Measurements from ENCODE around the gene CNOT1. TPM values are rescaled to one million over a fixed set of nuclear protein-coding genes. Genes with fewer than 3 reads are reported as not detected.
"Not testable (repeated sequence)": the region's sequence is repeated elsewhere in the genome, so short reads cannot be mapped to it uniquely, and the experiment has no call there.

CNOT1 gene
- total RNA-seq, 1 donor from 2014 or later, result 247 TPM

DNA sequence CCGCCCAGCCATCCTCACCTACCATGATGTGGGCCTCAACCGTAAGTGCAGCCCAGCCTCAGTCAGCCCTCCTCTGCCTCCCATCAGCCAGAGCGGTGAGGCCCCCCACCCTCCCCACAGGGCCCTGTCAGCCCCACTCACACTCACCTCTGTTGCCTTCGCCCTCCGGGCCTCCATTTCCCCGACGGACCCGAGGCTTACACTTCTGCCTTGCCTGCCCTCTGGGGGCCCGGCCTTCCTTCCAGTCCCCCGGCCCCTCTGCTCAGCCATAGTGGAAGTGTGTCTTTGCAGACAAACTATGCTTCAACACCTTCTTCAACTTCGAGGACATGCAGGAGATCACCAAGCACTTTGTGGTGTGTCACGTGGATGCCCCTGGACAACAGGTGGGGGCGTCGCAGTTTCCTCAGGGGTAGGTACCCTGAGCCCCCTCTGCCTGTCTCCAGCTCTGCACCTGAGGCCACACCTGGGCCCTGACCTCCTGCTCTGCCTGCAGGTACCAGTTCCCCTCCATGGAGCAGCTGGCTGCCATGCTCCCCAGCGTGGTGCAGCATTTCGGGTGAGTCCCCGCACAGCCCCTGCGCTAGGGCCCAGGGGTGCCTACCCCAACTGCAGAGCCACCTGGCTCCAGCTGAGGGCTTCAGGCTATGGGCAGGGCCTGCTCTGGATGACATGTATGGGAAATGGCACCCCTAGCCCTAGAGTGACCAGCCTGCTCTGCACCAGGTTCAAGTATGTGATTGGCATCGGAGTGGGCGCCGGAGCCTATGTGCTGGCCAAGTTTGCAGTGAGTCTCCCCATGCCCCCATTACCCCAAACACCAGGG is 125.5 kb downstream of the CNOT1 start:
- intact Hi-C loops (cut with micrococcal nuclease), result no loop called here

DNA sequence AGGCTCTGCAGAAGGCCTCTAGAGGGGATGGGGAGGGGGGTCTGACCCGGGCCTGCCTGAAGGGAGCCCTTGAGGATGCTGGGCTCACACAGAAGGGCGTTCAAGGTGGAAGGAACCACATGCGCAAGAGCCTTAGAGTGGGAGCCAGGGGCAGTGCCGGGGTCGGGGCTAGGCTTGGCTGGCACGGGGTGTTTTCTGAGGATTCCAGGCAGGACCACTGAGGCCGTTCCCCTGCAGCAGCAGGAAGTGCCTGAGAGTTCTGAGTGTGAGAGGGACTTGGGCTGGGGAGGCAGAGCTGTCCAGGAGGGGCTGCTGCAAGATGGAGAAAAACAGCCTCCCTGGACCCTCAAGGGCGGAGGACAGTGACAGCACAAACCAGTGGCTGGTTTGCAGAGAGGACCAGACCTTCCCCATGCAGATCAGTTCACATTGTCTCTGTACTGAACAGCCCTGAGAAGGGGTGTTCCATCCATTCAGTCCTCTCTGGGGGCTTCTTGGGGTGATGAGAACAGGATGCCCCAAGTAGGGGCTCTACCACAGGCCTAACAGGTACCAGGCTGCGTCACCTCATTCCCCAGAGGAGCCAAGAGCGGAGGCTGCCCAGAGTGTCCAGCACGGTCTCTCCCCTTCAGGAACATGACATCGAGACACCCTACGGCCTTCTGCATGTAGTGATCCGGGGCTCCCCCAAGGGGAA is 126.3 kb downstream of the CNOT1 start:
- intact Hi-C loops (cut with micrococcal nuclease), result no loop called here

DNA sequence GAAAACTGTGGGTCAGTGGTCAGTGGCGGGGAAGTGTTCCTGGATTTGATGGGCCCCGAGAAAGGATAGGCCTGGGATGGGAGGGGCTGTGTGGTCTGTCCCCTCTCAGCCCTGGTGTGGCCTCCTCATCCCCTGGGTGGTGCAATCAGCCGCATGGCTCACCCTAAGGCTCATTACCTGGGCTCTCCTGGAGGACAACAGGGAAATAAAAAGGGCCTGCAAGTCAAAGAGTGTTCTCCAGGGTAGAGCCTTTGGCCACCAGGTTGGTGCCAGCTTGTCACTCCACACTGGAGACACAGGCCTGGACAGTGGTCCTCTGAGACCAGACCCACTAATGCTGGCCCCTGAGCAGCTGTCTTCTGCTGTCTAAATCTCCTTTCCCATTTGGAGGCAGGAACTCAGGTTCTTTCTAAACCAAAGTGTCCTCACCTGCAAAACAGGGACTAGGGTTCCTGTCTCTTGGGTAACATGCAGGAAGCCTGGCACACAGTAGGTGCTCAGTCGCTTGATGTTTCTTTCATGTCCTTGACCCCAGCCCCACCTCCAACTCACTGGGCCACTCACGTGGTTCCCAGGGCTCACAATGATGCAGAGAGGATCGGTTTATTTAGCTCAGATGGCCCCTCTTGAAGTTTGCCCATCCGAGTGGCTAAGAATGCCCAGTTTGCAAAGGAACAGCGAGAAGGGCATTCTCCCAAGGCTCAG is 127.3 kb downstream of the CNOT1 start:
- intact Hi-C loops (cut with micrococcal nuclease), result no loop called here

DNA sequence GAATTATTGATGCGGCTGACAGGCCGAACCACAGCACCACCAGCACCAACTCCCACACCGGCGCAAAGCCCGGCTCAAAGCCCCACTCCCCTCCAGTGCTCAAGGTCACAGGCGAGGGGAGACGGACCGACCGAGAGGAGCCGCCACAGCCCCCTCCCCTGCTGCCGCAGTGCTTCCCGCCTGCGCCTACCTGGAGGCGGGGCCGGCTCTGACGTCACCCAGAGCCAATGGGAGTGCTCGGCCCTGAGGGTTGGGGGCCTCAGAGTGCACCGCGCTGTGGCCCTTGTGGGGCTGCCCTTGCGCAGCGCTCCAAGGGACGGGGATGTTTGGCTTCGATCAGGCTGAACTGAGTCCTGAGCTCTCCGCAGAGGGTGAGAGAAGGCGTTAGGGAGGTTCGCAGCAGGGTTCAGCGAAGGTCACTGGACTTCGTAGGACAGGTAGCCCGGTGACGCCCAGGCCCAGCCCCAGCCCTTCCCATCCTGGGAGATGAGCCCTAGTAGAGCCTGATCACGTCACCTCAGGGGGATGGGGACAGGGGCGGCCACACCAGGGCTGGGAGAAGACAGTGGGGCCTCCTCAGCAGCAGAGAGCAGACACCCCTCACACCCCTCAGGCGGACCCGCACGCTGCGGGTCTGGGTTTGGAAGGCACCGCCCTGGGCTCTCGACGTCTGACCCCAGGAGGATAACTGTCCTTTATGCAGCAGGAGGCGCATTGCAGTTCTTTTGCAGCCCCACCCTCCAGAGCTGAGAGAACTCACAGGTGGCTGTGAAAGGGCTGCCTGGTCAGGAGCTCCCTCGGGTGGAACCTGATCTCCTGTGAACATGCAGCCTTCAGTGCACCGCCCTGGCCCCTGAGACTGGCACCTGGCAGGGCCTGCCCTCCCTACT is 128.1 kb downstream of the CNOT1 start:
- intact Hi-C loops (cut with micrococcal nuclease), result no loop called here

DNA sequence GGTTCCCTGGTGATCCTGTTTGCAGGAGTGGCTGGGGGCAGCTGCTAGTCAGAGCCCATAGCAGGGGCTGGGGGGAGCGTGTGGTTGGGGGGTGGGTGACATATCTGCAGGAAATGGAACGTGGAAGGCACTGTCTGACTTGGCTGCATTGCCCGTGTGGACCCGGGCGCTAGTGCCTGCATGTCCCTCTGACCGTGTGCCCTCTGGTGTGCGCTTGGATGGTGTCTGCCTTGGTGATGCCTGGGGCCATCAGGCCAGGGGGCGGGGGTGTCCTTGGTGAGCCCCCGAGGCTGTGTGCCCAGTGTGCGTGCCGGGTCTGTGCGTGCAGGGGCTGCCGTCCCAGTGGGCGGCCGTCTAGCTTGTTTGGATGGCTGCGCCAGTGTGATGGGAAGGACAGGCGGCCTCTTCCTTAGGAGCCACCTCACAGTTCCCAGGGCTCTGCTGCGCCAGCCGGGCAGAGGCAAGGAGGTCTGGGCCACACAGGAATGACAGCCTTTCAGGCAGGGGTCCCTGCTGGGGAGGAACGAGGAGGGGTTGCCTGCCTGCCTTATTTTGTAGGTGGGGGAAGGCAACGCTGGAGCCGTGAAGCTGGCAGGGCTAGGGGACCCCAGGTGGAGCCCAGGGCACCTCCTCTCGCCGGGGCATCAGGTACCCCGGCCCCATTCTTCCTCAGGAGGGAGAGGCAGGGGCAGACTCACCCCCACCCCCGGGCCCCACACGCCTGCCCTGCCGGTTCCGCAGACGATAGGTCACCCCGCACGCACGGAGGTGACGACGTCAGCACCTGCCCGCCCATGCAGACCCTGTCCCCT is 129.0 kb downstream of the CNOT1 start:
- intact Hi-C loops (cut with micrococcal nuclease), result no loop called here

DNA sequence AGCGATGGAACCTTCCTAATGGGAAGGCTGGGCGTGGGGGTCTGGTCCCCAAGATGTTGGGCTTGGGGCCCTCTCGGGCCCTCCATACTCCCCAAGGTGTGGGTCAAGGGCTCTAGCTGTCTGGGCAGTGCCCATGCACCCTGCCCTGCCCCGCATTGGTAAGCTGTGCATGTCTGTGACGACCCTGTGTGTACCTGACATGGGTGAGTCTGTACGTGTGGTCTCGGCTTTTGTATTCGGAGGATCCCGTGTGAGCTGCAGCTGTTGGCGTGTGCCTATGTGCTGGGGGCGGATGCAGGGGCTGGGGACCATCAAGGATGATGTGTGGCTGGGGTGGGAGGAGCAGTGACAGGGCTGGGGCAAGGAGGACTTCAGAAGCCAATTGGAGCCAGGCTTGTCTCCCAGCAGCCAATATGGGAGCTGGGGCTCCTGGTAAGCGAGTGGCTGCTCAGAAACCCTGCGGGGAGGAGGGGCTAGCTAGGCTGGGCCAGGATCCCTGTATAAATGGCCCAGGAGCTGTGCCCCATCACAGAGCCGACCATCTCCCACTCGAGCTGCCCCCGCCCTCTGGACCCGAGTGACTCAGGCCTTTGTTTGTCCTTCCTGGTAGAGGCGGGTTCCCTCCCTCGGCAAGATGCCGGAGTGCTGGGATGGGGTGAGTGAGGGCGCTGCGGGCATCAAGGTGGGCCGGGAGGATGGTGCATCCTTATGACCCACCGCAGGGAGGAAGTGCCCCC is 129.8 kb downstream of the CNOT1 start, which contains the start of gene NDRG4:
TSS of gene NDRG4 (plus strand) at position 529 of the 737 bp plus-strand sequence. CDS start at position 635, 106 bp downstream.
- intact Hi-C loops (cut with micrococcal nuclease), result loop anchor here (5.0 kb wide), 1 partner anchor 107 kb away; the partner anchor contains the start of gene GINS3

DNA sequence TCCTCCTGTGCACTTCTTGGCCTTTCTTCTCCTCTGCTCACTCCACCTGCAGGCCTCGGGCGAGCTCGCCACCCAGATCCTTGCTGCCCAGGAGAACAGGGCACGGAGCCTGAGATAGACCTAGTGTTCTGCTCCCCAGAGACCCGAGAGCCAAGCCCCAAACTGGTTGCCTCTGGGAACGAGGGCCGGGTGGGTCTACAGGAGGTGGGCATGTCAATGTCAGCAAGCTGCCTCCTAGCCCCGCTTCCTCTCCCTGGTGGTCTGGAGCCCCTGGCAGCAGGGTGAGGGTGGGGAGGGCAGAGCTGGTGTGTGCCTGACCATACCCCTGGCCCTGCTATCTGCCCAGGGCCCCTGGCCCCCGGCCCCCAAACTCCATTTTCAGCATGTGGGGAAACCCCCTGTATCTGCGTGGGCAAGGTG is 130.5 kb downstream of the CNOT1 start:
- intact Hi-C loops (cut with micrococcal nuclease), result loop anchor here (5.0 kb wide), 1 partner anchor 107 kb away; the partner anchor contains the start of gene GINS3

DNA sequence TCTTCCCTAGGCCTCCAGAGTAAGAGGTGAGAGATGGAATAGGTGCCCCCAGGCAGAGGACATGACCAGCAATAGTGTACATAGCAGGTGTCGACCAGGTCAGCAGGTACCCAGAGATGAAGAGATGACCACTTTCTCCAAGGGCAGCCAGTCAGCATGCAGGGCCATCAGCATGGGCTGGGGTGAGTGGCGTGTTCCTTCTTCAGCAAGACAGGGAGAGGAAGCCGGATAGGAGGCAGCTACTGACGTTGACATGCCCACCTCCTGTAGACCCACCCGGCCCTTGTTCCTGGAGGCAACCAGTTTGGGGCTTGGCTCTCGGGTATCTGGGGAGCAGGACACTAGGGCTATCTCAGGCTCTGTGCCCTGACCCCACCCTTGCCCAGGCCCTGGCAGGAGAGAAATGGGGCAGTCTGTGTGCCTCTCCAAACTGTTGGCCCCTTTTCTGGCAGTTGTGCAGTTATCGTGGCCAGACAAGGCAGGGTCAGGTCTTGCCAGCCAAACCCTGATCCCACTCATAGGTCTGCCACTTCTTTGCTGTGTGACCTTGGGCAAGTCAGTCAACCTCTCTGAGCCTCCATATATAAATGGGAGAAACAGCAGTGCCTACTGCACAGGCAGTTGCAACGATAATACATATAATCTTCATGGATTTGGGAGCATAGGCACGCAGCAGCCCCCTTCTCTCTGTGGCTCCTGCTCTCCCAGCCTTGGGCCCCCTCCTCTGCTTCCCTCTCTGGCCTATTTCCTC is 131.1 kb downstream of the CNOT1 start:
- intact Hi-C loops (cut with micrococcal nuclease), result loop anchor here (5.0 kb wide), 1 partner anchor 106 kb away; the partner anchor contains the start of gene GINS3

DNA sequence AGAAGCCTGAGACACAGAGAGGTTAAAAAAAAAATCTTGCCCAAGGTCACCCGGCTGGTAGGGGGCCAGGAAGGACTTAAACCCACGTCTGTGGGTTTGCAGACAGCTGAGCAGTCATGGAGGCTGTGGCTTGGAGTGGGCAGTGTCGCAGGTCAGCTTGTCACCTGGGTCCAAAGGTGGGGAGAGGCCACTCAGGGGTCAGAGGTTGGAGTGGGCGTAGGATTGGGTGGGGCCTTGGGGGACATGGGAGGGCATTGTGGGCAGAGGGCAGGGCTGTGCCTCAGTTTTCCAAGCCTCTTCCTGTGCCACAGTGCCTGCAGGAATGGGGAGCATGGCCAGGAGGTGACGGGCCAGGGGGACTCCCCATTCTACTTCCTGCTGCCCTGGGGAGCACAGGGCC is 131.7 kb downstream of the CNOT1 start:
- intact Hi-C loops (cut with micrococcal nuclease), result loop anchor here (5.0 kb wide), 1 partner anchor 106 kb away; the partner anchor contains the start of gene GINS3

DNA sequence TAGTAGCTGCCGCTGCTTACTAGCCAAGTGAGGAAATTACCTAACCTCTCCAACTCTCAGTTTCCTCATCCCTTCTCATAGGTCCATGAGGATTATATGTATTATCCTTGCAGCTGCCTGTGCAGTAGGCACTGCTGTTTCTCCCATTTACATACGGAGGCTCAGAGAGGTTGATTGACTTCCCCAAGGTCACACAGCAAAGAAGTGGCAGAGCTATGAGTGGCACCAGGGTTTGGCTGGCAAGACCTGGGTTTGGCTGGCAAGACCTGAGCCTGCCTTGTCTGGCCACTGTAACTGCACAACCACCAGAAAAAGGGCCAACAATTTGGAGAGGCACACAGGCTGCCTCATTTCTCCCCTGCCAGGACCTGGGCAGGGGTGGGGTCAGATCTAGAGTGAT is 132.2 kb downstream of the CNOT1 start:
- intact Hi-C loops (cut with micrococcal nuclease), result loop anchor here (5.0 kb wide), 1 partner anchor 105 kb away; the partner anchor contains the start of gene GINS3

DNA sequence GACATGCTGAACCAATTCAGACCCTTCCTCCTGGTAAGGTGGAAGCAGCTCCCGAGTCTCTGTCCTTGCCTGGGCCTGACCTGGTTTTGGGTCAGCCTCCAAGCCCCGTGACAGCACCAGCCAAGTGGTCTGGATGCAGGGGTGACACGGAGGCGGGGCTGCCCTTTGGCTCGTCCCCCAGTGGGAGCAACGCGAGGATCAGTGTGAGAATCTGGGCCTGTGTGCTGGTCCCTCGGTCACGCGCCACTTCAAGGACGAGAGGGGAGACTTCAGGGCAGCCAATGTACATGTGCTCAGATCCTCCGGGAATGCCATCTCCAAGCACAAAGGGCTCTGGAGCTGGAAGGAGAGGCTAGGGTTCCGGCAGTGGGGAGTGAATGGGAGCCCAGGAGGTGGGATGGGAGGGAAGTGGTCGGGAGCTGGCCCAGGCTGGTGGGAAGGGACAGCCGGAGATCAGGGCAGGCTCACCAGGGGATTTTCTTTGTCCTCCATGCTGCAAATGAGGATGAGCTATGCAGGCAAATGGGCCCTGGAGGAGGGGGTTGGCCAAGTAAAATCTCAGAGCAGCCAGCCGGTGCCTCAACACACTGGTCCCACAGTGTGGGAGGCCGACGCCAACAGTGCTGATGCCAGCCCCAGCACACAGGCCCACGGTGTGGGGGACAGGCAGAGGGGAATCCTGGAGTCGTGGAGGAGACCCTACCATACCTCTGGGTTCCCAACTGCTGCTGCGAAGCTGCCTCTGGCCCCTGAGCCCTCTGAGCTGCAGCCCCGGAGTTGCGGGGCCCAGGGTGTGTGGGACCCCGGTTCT is 133.9 kb downstream of the CNOT1 start:
- intact Hi-C loops (cut with micrococcal nuclease), result loop anchor here (5.0 kb wide), 1 partner anchor 103 kb away; the partner anchor contains the start of gene GINS3

DNA sequence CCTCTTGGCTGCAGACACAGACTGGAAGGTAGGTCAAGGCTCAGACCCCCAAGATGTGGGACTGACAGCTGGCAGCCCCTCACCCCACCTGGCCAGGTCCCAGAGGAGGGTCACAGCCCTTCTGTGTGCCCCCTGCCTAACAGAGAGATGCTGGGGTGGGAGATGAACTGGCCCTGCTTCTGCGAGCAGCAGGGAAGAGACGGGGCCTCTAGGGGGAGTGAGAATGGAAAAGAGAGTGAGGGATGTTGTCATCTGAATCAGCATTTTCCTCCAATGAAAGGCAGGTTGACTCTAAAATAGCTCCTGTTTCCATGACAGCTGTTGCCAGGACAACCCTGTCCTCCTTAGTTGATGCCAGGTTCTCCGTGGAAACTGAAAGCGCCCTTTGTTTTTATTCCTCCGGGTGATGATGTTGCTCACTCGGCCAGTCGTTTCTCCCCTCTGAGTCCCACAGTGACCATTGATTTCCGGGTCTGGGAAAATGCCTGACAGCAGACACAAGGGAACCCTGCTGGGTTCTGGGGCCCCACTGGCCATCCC is 134.6 kb downstream of the CNOT1 start:
- intact Hi-C loops (cut with micrococcal nuclease), result loop anchor here (5.0 kb wide), 1 partner anchor 103 kb away; the partner anchor contains the start of gene GINS3

DNA sequence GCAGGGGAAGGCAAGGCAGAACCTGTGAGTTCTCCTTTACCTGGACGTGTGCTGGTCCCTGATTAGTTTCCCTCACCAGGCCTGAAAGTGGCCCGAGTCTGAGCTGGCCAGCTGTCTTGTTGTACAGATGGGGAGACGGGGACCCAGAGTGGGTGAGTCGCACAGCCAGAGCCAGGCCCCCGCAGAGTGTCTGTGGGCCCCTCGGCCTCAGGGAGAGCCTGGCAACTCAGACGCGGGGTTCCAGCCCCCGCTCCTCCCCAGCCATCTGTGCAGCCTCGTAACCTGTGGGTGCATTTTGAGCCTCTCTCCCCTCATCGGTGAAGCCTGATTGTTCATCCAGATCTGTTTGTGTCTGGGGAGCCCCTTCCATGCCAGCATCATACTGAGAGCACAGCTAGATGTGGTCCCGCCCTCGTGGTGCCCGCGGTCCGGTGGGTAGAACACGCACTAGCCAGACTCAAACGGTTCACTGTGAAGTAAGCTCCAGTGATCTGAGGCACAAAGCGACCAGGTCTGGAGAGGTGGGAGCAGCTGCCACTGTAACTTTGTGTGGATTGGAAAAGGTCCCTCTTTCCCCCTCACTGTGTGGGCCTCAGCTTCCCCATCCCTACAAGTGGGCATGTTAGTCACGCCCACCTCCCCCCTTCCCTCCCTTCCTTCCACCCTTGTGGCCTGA is 135.7 kb downstream of the CNOT1 start:
- intact Hi-C loops (cut with micrococcal nuclease), result no loop called here

DNA sequence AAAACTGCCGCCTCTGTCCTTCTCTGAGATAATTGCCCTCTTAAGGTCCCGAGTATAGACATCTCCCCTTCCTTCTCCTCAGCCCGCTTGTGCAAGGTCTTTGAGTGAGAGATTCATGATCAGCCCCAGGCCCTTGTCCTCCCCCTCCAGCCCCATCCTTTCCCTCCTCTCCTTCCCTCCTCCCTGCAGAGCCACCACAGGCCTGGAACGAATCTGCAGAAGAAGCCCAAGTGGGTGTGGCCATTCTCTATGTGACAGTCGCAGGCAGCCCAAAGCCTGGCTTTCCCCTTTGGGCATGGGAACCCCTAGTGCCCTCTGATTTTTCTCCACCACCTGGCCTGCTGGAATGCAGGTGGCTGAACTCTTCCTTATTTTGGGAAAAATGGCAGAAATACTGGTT is 136.9 kb downstream of the CNOT1 start:
- intact Hi-C loops (cut with micrococcal nuclease), result no loop called here

DNA sequence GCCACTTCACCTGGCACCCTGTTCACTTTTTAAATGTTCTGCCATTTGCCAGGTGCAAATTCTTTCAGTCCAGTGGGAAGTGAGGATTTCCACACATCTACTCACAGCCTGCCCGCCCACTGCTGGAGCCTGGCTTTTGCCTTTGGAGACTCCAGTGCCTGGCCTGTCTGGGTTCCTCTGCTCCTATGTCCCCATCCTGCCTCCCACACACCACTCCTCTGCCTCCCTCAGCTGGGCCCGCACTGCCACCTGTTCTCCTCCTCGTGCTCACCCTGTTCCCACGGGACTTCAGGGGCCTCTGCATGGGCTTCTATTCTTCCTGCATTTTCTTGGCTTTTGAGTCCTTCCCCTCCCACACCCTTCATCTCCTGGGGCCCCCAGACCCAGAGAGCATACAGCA is 137.6 kb downstream of the CNOT1 start:
- intact Hi-C loops (cut with micrococcal nuclease), result no loop called here

DNA sequence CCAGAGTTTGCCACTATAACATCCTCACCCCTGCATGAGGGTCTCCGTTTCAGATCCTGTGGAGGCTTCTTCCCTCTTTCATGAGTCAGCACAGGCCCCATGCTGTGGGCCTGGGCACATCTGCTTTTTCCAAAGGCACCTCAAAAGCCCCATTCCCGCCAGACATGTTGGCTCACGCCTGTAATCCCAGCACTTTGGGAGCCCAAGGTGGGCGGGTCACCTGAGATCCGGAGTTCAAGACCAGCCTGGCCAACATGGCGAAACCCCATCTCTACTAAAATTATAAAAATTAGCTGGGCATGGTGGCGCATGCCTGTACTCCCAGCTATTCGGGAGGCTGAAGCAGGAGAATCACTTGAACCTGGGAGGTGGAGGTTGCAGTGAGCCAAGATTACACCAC is 139.1 kb downstream of the CNOT1 start:
- intact Hi-C loops (cut with micrococcal nuclease), result not testable (repeated sequence)
